Stomach (tissue), 9 donors: Measurements from ENCODE around the gene THSD7A. TPM values are rescaled to one million over a fixed set of nuclear protein-coding genes. Genes with fewer than 3 reads are reported as not detected.
A peak's percentile ranks its signal among the peaks of the same experiment; 100 is the strongest.

Source experiments
- DNase-seq, 2 donors: peaks; one replicate each; pipeline versions ENCODE4 v3.0.0 to v3.0.0-alpha.2; 2013 to 2019
- H3K27ac ChIP-seq, 5 donors: fragments of 200-600 bp in 4 of 5; sonication (generic) in 4 of 5; one replicate each; pipeline ENCODE4 v1.5.1; 2013 to 2019; ENCODE audit warnings: mild to moderate bottlenecking in 1 of 5, moderate library complexity in 1 of 5
- H3K27me3 ChIP-seq, 3 donors: fragments of 200-600 bp; sonication (generic); one replicate each; pipeline ENCODE4 v1.5.1; 2017 to 2019; ENCODE audit warnings: mixed run types in 1 of 3
- H3K36me3 ChIP-seq, 4 donors: fragments of 200-600 bp; sonication (generic); 1 replicate in 3 of 4; 2 replicates in 1 of 4; pipeline ENCODE4 v1.5.1; 2016 to 2019
- H3K4me1 ChIP-seq, 4 donors: fragments of 200-600 bp; sonication (generic); one replicate each; pipeline ENCODE4 v1.5.1; 2016 to 2019
- H3K4me3 ChIP-seq, 4 donors: fragments of 200-600 bp; sonication (generic) in 3 of 4; one replicate each; pipeline ENCODE4 v1.5.1; 2016 to 2019; ENCODE audit warnings: mild to moderate bottlenecking in 1 of 4
- H3K9me3 ChIP-seq, 4 donors: fragments of 200-600 bp; sonication (generic); one replicate each; pipeline ENCODE4 v1.5.1; 2016 to 2019
- EP300 ChIP-seq: sonication (generic); formaldehyde crosslinking; IDR thresholded peaks from one replicate; pipeline ENCODE4 v1.6.1; 2017; ENCODE audit warnings: antibody characterized with exemption
- POLR2A ChIP-seq, 4 donors: fragments of 450-650 bp; IDR thresholded peaks; one replicate each; pipeline ENCODE4 v1.6.1; 2016; ENCODE audit warnings: antibody characterized with exemption in 4 of 4, control low read depth in 2 of 4, mild to moderate bottlenecking in 1 of 4, moderate library complexity in 1 of 4
- POLR2AphosphoS5 ChIP-seq, 3 donors: sonication (generic); formaldehyde crosslinking; IDR thresholded peaks; one replicate each; pipeline ENCODE4 v1.6.1; 2016; ENCODE audit warnings: antibody characterized with exemption in 3 of 3
- WGBS, 5 donors: extraction: QIAGEN DNeasy Blood & Tissue Kit in 3 of 5; methylation state at CpG; one replicate each; pipeline versions ENCODE4 v1.1.5 to v1.1.7; 2013 to 2018; 5-methylcytosine and 5-hydroxymethylcytosine counted together
- intact Hi-C: fragments of 100-400 bp; cut with DNase I; formaldehyde crosslinking; loops from one replicate; pipeline ENCODE4 v1.15.1; 2023; ENCODE audit warnings: low total_unique reads
- polyA plus RNA-seq, 3 donors: library from polyadenylated mRNA; stranded (reverse); fragments of 200-250 nt; gene quantifications; one replicate each; pipeline ENCODE4 v1.2.3, GENCODE V29; 2013
- total RNA-seq, 5 donors: library from RNA; depleted of rRNA; stranded (reverse); fragments of >200 nt; gene quantifications; one replicate each; pipeline versions ENCODE4 v1.1.0 to v1.2.3, GENCODE V29; 2014 to 2016
- TF ChIP-seq, protein P1 (sequence below), 7 experiments: fragments of 450-650 bp in 4 of 7; fragments of 200-600 bp in 3 of 7; sonication (generic) in 3 of 7; IDR thresholded peaks; one replicate each; pipeline ENCODE4 v1.5.1; 2016 to 2019; ENCODE audit warnings: antibody characterized with exemption in 7 of 7, control low read depth in 2 of 7, mild to moderate bottlenecking in 1 of 7
- donor health status: healthy with polysubstance abuse.
- donor health status: Bipolar disorder and iron deficiency.
- donor health status: healthy.

Gene THSD7A
- total and polyA plus RNA-seq, 8 donors: 0.06 to 13.2 (median 0.46) TPM; not detected in 1

DNA sequence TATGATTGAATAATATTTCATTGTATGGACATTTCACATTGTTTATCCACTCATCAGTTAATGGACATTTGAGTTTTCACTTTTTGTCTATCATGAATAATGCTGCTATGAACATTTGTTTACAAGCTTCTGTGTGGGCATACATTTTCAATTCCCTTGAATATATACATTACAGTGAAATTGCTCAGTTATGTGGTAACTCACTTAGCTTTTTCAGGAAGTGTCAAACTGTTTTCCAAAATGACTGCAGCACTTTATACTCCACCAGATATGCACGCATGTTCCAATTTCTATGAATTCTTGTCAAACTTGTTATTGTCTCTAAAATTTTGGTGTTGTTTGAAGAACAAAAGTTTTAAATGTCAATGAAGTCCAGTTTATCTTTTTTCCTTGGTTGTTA lies 401.2 kb downstream of the THSD7A start:
- intact Hi-C loops: no loop called here
- no peak for DNase-seq
- Histone ChIP-seq H3K4me1 (no peaks in the 10 kb centered on the region), H3K4me3 (no peak overlapping the region), H3K27me3 (no peaks in the 10 kb centered on the region), H3K9me3 (no peaks in the 10 kb centered on the region), H3K36me3 (no peaks in the 10 kb centered on the region), H3K27ac (no peak overlapping the region)
- TF ChIP-seq POLR2A (IDR thresholded peaks at IDR 0.05) (no peak), POLR2AphosphoS5 (IDR thresholded peaks at IDR 0.05) (no peak), EP300 (no peak)
- TF ChIP-seq, protein P1, sequence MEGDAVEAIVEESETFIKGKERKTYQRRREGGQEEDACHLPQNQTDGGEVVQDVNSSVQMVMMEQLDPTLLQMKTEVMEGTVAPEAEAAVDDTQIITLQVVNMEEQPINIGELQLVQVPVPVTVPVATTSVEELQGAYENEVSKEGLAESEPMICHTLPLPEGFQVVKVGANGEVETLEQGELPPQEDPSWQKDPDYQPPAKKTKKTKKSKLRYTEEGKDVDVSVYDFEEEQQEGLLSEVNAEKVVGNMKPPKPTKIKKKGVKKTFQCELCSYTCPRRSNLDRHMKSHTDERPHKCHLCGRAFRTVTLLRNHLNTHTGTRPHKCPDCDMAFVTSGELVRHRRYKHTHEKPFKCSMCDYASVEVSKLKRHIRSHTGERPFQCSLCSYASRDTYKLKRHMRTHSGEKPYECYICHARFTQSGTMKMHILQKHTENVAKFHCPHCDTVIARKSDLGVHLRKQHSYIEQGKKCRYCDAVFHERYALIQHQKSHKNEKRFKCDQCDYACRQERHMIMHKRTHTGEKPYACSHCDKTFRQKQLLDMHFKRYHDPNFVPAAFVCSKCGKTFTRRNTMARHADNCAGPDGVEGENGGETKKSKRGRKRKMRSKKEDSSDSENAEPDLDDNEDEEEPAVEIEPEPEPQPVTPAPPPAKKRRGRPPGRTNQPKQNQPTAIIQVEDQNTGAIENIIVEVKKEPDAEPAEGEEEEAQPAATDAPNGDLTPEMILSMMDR (IDR thresholded peaks at IDR 0.05): no peak
- WGBS, 5 donors: 88 to 94% (median 92%) methylated on average over 1 of the region's 1 CpG

DNA sequence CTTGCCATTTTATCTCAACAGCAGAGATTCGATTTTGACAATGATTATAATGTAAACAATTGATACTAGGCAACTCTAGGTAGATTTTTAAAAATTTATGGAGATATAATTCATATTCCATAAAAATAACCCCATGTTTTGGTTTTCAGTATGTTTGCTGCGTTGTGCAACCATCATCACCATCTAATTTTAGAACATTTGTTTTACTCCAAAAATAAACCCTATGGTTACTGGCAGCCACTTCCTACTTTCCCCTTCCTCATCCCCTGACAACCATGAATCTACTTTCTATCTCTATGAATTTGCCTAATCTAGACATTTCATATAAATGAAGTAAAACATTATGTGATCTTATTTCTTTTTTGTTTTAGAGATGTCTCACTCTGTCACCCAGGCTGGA lies 401.9 kb downstream of the THSD7A start:
- intact Hi-C loops: no loop called here
- no peaks in the 10 kb centered on the region for H3K36me3 ChIP-seq
- no peak overlapping the region for H3K27ac ChIP-seq
- DNase-seq: no peak
- TF ChIP-seq POLR2AphosphoS5 (IDR thresholded peaks at IDR 0.05) (no peak), EP300 (no peak), POLR2A (IDR thresholded peaks at IDR 0.05) (no peak)
- TF ChIP-seq, protein P1 (IDR thresholded peaks at IDR 0.05): no peak
- H3K4me3 ChIP-seq: no peak overlapping the region
- WGBS, 5 donors: 36 to 45% (median 43%) methylated on average over 2 of the region's 2 CpGs
- no peaks in the 10 kb centered on the region for H3K9me3 ChIP-seq
- no peaks in the 10 kb centered on the region for H3K4me1 ChIP-seq
- H3K27me3 ChIP-seq: no peaks in the 10 kb centered on the region

DNA sequence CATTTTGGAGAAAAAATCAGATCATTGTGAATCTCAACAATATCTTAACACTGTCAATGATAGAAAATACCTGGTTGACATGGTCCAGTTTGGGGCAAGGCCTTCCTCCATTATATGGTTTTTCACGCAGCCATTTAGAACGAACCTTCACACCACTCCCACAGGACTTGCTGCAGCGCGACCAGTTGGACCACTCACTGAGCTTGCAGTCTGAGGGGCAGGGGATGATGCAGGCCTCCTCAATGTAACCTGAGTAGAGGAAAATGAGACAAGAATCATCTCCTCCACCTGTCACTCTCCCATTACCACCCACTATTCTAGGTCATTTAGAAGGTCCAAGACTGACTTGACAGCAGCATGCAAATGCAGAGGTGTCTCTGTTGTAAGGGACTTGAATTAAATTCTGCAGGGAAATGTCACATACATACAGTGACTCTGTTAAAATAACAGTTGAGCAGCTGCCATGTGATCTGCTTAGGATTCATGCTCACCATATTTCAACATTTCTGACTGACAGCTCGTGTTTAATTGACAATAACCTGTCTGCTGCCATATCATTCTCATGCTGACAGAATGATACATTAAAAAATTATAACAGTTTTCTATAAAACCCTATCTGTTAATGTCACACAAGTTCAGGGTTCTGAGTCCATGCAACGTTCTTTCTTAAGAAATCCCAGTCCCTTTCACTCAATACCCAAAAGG lies 403.0 kb downstream of the THSD7A start:
- no peak for TF ChIP-seq POLR2A (IDR thresholded peaks at IDR 0.05)
- Histone ChIP-seq H3K9me3 (no peaks in the 10 kb centered on the region), H3K27ac (no peak overlapping the region), H3K27me3 (no peaks in the 10 kb centered on the region), H3K4me1 (no peaks in the 10 kb centered on the region), H3K36me3 (no peaks in the 10 kb centered on the region), H3K4me3 (no peak overlapping the region)
- WGBS, 5 donors: 88 to 95% (median 91%) methylated on average over 6 of the region's 6 CpGs
- intact Hi-C loops: no loop called here
- no peak for DNase-seq

DNA sequence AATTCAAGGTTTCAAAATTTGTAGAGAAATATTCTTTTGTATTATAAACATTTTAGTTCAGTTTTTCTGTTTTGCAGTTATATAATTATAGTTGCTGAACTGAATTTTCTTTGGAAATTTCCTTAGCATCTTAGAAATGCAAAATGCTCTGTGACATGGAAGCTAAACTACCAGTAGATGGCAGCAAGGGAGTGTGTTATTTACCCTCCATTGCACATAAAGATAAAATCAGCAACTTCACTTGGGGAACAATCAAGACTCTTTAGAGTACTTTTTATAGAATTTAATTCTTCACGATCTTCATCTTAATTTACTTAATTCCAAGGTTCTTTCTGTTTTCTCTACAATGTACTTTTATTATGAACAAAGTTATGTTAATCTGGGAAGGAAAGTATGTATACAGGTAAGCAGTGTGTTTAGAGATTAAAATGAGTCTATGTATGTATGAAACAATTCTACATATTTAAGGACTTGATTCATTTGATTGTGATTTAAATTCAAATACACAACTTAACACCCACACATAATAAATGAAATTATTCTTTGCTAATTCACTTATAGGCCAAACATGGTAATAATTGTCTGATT lies 404.2 kb downstream of the THSD7A start:
- no peaks in the 10 kb centered on the region for H3K4me1 ChIP-seq
- DNase-seq: peak in 1 of 2 donors; percentile 88
- no peaks in the 10 kb centered on the region for H3K9me3 ChIP-seq
- H3K36me3 ChIP-seq: no peaks in the 10 kb centered on the region
- H3K27ac ChIP-seq: no peak overlapping the region
- H3K27me3 ChIP-seq: no peaks in the 10 kb centered on the region
- intact Hi-C loops: no loop called here
- 0 to 4% (median 1%) methylated on average over 1 of the region's 1 CpG for WGBS, 5 donors
- no peak overlapping the region for H3K4me3 ChIP-seq
- TF ChIP-seq POLR2A (IDR thresholded peaks at IDR 0.05) (no peak), POLR2AphosphoS5 (IDR thresholded peaks at IDR 0.05) (no peak), EP300 (no peak)
- TF ChIP-seq, protein P1 (IDR thresholded peaks at IDR 0.05): peak in 5 of 7 experiments; percentile 45 to 69 (median 60)

DNA sequence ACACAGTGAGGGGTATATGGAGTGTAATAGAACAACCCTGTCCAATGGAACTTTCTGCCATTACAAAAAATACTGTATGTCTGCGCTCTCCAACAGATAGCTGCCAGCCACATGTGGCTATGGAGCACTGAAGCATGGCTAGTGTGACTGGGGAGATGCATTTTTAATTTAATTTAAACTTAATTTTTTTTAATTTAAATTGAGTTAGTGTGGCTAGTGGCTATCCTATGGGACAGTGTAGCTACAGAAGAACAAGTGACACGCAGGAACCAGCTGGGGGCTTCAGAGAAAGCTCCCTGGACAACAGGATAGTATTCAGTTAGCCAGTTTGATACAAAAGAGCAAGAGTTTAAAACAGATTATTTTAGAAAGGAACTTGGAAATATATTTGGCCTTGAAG lies 408.0 kb downstream of the THSD7A start:
- intact Hi-C loops: no loop called here
- DNase-seq: no peak
- WGBS, 5 donors: 91 to 97% (median 94%) methylated on average over 2 of the region's 2 CpGs
- Histone ChIP-seq H3K36me3 (peaks cover 0 to 6% (median 0%) of the 10 kb centered on the region in 4 donors), H3K9me3 (peaks cover 0 to 12% (median 5%) of the 10 kb centered on the region in 4 donors), H3K4me3 (no peak overlapping the region), H3K4me1 (no peaks in the 10 kb centered on the region), H3K27me3 (no peaks in the 10 kb centered on the region), H3K27ac (no peak overlapping the region)
- no peak for TF ChIP-seq POLR2AphosphoS5 (IDR thresholded peaks at IDR 0.05)
- TF ChIP-seq POLR2A (IDR thresholded peaks at IDR 0.05): no peak
- no peak for TF ChIP-seq EP300
- TF ChIP-seq, protein P1 (IDR thresholded peaks at IDR 0.05): no peak
